IPS-20b (cell line): ENCODE measurements around the gene DAP.
"Not testable (repeated sequence)": the region's sequence is repeated elsewhere in the genome, so short reads cannot be mapped to it uniquely, and the experiment has no call there.

Experiments
- H3K27ac ChIP-seq: one replicate; pipeline ENCODE4 v1.5.1; 2013; ENCODE audit warnings: low read length
- H3K27me3 ChIP-seq: 2 replicates; pipeline ENCODE4 v1.6.1; 2013; ENCODE audit warnings: mild to moderate bottlenecking, low read length, inconsistent platforms; ENCODE audit not compliant: insufficient read depth
- H3K36me3 ChIP-seq: 2 replicates; pipeline ENCODE4 v1.6.1; 2013; ENCODE audit warnings: low read depth, mild to moderate bottlenecking, inconsistent platforms, low read length, moderate library complexity; ENCODE audit not compliant: insufficient read depth
- H3K4me1 ChIP-seq: 2 replicates; pipeline ENCODE4 v1.6.1; 2013; ENCODE audit warnings: mild to moderate bottlenecking, control low read depth, inconsistent platforms, low read length, moderate library complexity; ENCODE audit not compliant: insufficient read depth
- H3K4me3 ChIP-seq: 2 replicates; pipeline ENCODE4 v1.5.1; 2013; ENCODE audit warnings: mild to moderate bottlenecking, low read length, inconsistent platforms
- H3K9ac ChIP-seq: 2 replicates; pipeline ENCODE4 v1.6.1; 2013; ENCODE audit warnings: low read depth, mild to moderate bottlenecking, inconsistent platforms, low read length, moderate library complexity
- H3K9me3 ChIP-seq: 2 replicates; pipeline ENCODE4 v1.6.1; 2013; ENCODE audit warnings: mild to moderate bottlenecking, low read depth, low read length, inconsistent platforms; ENCODE audit not compliant: insufficient read depth

Gene DAP

GRCh38 chr5:10730043-10730351, 31.0 kb downstream of the DAP start:
- Histone ChIP-seq H3K27ac (no peak overlapping the region), H3K4me1 (no peaks in the 10 kb centered on the region), H3K36me3 (peaks cover 9% of the 10 kb centered on the region; the same call in 1 of the 2 replicates), H3K27me3 (no peaks in the 10 kb centered on the region), H3K9me3 (no peaks in the 10 kb centered on the region), H3K4me3 (no peak overlapping the region), H3K9ac (no peak overlapping the region)

GRCh38 chr5:10729320-10730042, 31.6 kb downstream of the DAP start:
- no peak overlapping the region for H3K27ac ChIP-seq
- no peak overlapping the region for H3K4me3 ChIP-seq
- H3K4me1 ChIP-seq = no peaks in the 10 kb centered on the region
- no peaks in the 10 kb centered on the region for H3K9me3 ChIP-seq
- H3K27me3 ChIP-seq = no peaks in the 10 kb centered on the region
- H3K36me3 ChIP-seq = peaks cover 9% of the 10 kb centered on the region; the same call in 1 of the 2 replicates
- H3K9ac ChIP-seq = no peak overlapping the region

GRCh38 chr5:10728679-10729078, 32.4 kb downstream of the DAP start:
- Histone ChIP-seq H3K4me3 (no peak overlapping the region), H3K36me3 (peaks cover 9% of the 10 kb centered on the region; the same call in 1 of the 2 replicates), H3K4me1 (no peaks in the 10 kb centered on the region), H3K27ac (no peak overlapping the region), H3K9me3 (no peaks in the 10 kb centered on the region), H3K9ac (no peak overlapping the region), H3K27me3 (no peaks in the 10 kb centered on the region)

GRCh38 chr5:10727861-10728260, 33.2 kb downstream of the DAP start:
- peaks cover 8% of the 10 kb centered on the region; the same call in 1 of the 2 replicates for H3K36me3 ChIP-seq
- no peak overlapping the region for H3K27ac ChIP-seq
- H3K27me3 ChIP-seq = no peaks in the 10 kb centered on the region
- H3K4me3 ChIP-seq = no peak overlapping the region
- H3K9me3 ChIP-seq = no peaks in the 10 kb centered on the region
- no peaks in the 10 kb centered on the region for H3K4me1 ChIP-seq
- no peak overlapping the region for H3K9ac ChIP-seq

- no peak overlapping the region for H3K4me3 ChIP-seq
- no peak overlapping the region for H3K27ac ChIP-seq
- H3K4me1 ChIP-seq = no peaks in the 10 kb centered on the region
- no peaks in the 10 kb centered on the region for H3K27me3 ChIP-seq
- no peaks in the 10 kb centered on the region for H3K9me3 ChIP-seq
- H3K9ac ChIP-seq = no peak overlapping the region
- H3K36me3 ChIP-seq = no peaks in the 10 kb centered on the region; the same call in 1 of the 2 replicates
Measured at GRCh38 chr5:10726913-10727517, 34.0 kb downstream of the DAP start.

GRCh38 chr5:10726179-10726912, 34.7 kb downstream of the DAP start:
- no peak overlapping the region for H3K27ac ChIP-seq
- H3K4me1 ChIP-seq = no peaks in the 10 kb centered on the region
- no peaks in the 10 kb centered on the region for H3K9me3 ChIP-seq
- H3K27me3 ChIP-seq = no peaks in the 10 kb centered on the region
- no peak overlapping the region for H3K9ac ChIP-seq
- H3K4me3 ChIP-seq = no peak overlapping the region
- H3K36me3 ChIP-seq = no peaks in the 10 kb centered on the region; the same call in 1 of the 2 replicates

GRCh38 chr5:10725636-10726035, 35.4 kb downstream of the DAP start:
- Histone ChIP-seq H3K4me3 (no peak overlapping the region), H3K27me3 (no peaks in the 10 kb centered on the region), H3K9me3 (no peaks in the 10 kb centered on the region), H3K4me1 (no peaks in the 10 kb centered on the region), H3K9ac (no peak overlapping the region), H3K27ac (no peak overlapping the region), H3K36me3 (no peaks in the 10 kb centered on the region)

- Histone ChIP-seq H3K4me1 (no peaks in the 10 kb centered on the region), H3K9me3 (no peaks in the 10 kb centered on the region), H3K9ac (no peak overlapping the region)
Measured at GRCh38 chr5:10724781-10725507, 36.1 kb downstream of the DAP start.

GRCh38 chr5:10723514-10723913, 37.5 kb downstream of the DAP start:
- no peak overlapping the region for H3K9ac ChIP-seq
- H3K4me1 ChIP-seq = no peaks in the 10 kb centered on the region
- H3K9me3 ChIP-seq = no peaks in the 10 kb centered on the region
- no peaks in the 10 kb centered on the region for H3K27me3 ChIP-seq
- 0 out of 2 replicates have a peak, but pooled peaks cover 4% of the 10 kb centered on the region for H3K36me3 ChIP-seq
- no peak overlapping the region for H3K27ac ChIP-seq
- no peak overlapping the region for H3K4me3 ChIP-seq

More at GRCh38 chr5:10724781-10725507, 36.1 kb downstream of the DAP start:
- Histone ChIP-seq H3K27ac (no peak overlapping the region), H3K27me3 (no peaks in the 10 kb centered on the region), H3K36me3 (0 out of 2 replicates have a peak, but pooled peaks cover 3% of the 10 kb centered on the region), H3K4me3 (no peak overlapping the region)

- not testable (repeated sequence) for H3K27me3 ChIP-seq, H3K27ac ChIP-seq, H3K4me3 ChIP-seq, H3K9me3 ChIP-seq, H3K4me1 ChIP-seq, H3K9ac ChIP-seq, H3K36me3 ChIP-seq
Measured at GRCh38 chr5:10720766-10721165, 40.3 kb downstream of the DAP start.

- Histone ChIP-seq H3K9ac (no peak overlapping the region), H3K36me3 (0 out of 2 replicates have a peak, but pooled peaks cover 4% of the 10 kb centered on the region), H3K27me3 (no peaks in the 10 kb centered on the region), H3K27ac (no peak overlapping the region), H3K4me3 (no peak overlapping the region), H3K9me3 (no peaks in the 10 kb centered on the region), H3K4me1 (no peaks in the 10 kb centered on the region)
Measured at GRCh38 chr5:10719965-10720364, 41.1 kb downstream of the DAP start.
